ENCODE data around the gene CTNNA1. TPM values are rescaled to one million over a fixed set of nuclear protein-coding genes. Genes with fewer than 3 reads are reported as not detected.

The CTNNA1 gene
- total and polyA plus RNA-seq, 4 donors: 107 to 446 (median 278) TPM

GRCh38 chr5:138872841-138873465 is 119.7 kb downstream of the CTNNA1 start:
- Histone ChIP-seq H3K27ac (ENCODE audit: low read depth in 1 of 2, low read length in 2 of 2) (no peak overlapping the region), H3K4me1 (ENCODE audit: control insufficient read depth in 1 of 2, insufficient read depth in 2 of 2, low read length in 2 of 2) (peaks cover 4 to 6% of the 10 kb centered on the region in 2 donors), H3K27me3 (ENCODE audit: control insufficient read depth in 1 of 2, insufficient read depth in 2 of 2, low read length in 1 of 2) (no peaks in the 10 kb centered on the region), H3K9me3 (ENCODE audit: control insufficient read depth, low read length) (no peaks in the 10 kb centered on the region), H3K36me3 (ENCODE audit: control insufficient read depth in 1 of 2, insufficient read depth in 2 of 2, low read length in 1 of 2) (no peaks in the 10 kb centered on the region), H3K4me3 (ENCODE audit: low read length in 2 of 2) (no peak overlapping the region)
- WGBS, 2 donors: 90 to 94% methylated on average over 6 of the region's 6 CpGs
- no peak for DNase-seq
- intact Hi-C loops (cut with DNase I): no loop called here
- ATAC-seq (ENCODE audit: low FRiP score): no peak

DNA sequence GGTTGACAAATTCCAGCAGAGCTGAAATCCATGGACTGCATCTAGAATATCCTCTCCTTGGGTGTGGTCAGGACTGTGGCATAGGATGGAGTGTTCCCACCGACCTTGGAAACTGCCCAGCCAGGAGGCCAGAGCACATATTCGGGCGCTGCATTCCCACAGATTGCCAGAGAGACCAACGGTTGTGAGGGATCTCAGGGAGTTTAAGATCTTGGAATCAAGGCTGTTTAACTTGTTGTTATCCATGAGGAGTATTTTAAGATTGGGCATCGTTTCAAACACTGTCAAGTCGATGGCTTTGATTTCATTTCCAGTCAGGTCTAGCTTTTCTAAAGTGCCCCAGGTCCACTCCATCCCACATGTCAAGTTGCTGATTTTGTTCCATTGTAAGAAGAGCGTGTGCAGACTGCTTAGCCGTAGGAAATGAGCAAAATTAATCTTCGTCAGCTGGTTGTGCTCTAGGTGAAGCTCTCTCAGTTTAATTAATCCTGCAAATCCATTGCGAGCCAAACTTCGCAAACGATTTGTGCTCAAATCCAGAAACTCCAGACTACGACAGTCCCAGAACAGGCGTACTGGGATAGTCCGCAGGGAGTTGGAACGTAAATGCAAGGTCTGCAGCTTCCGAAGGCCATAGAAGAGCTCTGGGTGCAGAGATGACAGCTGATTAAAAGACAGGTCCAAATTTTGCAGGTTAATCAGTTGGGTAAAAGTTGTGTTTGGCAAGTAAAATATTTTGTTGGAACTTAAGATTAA is 120.4 kb downstream of the CTNNA1 start:
- H3K27ac ChIP-seq (ENCODE audit: low read depth in 1 of 2, low read length in 2 of 2): no peak overlapping the region
- H3K36me3 ChIP-seq (ENCODE audit: control insufficient read depth in 1 of 2, insufficient read depth in 2 of 2, low read length in 1 of 2): no peaks in the 10 kb centered on the region
- WGBS, 2 donors: 61 to 65% methylated on average over 17 of the region's 17 CpGs
- ATAC-seq (ENCODE audit: low FRiP score) (no peak), DNase-seq (no peak)
- no peaks in the 10 kb centered on the region for H3K9me3 ChIP-seq (ENCODE audit: control insufficient read depth, low read length)
- H3K4me3 ChIP-seq (ENCODE audit: low read length in 2 of 2): no peak overlapping the region
- H3K4me1 ChIP-seq (ENCODE audit: control insufficient read depth in 1 of 2, insufficient read depth in 2 of 2, low read length in 2 of 2): peaks cover 6 to 7% of the 10 kb centered on the region in 2 donors
- no peaks in the 10 kb centered on the region for H3K27me3 ChIP-seq (ENCODE audit: control insufficient read depth in 1 of 2, insufficient read depth in 2 of 2, low read length in 1 of 2)
- intact Hi-C loops (cut with DNase I): no loop called here

DNA sequence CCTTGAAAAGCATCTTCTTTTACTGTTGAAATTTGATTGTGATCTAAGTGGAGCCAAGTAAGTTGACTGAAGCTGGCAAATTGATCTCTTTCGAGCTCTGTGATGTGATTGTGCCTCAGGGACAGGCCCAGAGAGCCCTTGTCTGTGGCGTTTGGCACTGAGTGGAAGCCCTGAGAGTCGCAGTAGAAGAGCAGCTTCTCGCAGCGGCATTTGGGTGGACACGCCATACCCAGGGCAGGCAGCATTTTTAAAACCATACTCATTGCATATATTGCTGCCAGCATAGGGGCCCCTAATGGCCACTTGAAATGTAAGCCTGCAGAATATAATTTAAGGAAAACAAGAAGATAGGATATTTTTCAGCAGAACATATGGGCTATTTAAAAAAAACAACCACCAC is 121.0 kb downstream of the CTNNA1 start:
- Histone ChIP-seq H3K4me3 (ENCODE audit: low read length in 2 of 2) (no peak overlapping the region), H3K36me3 (ENCODE audit: control insufficient read depth in 1 of 2, insufficient read depth in 2 of 2, low read length in 1 of 2) (no peaks in the 10 kb centered on the region), H3K27ac (ENCODE audit: low read depth in 1 of 2, low read length in 2 of 2) (no peak overlapping the region), H3K27me3 (ENCODE audit: control insufficient read depth in 1 of 2, insufficient read depth in 2 of 2, low read length in 1 of 2) (no peaks in the 10 kb centered on the region), H3K4me1 (ENCODE audit: control insufficient read depth in 1 of 2, insufficient read depth in 2 of 2, low read length in 2 of 2) (peaks cover 8 to 9% of the 10 kb centered on the region in 2 donors), H3K9me3 (ENCODE audit: control insufficient read depth, low read length) (no peaks in the 10 kb centered on the region)
- intact Hi-C loops (cut with DNase I): no loop called here
- DNase-seq (no peak), ATAC-seq (ENCODE audit: low FRiP score) (no peak)
- WGBS, 2 donors: 48 to 63% methylated on average over 6 of the region's 6 CpGs

DNA sequence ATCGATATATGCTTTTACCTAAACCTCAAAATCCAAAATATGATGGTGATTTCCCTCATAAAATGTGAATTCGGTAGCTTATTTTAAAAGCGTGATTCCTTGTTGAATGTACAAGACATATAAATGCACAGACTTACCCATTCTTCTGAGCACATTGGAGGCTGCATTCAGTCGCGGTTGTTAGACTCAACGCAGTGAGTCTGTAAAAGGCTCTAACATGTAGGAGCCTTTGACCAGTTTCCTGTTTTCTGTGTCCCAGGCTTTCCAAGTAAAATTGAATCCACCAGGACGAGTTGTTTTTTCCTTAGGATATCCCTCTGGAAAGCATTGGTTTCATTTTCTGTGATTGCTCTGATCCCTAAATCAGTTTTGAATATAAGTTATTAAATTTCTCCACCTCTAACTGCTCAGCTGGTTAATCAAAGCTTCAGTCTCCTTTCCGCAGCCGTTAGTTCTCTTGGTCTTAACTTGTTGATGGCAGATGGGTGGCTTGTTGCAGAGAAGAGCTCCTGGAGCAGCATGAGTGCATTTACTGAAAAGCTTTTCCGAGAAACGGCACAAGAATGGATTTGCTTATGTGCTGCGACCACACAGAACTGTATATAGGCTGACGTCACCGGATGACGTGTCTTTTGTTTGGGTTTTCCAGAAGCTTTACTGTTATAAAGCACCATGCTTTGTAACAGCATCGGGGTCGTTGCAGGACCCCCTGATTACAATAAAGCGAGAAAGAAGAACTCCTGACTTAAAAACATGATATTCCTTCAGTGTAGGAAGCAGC is 121.7 kb downstream of the CTNNA1 start, which contains the start of gene LRRTM2:
LRRTM2 (minus strand) TSS at position 565 of the 781 bp plus-strand sequence; CDS start at position 141, 424 bp downstream.
- intact Hi-C loops (cut with DNase I): no loop called here
- H3K9me3 ChIP-seq (ENCODE audit: control insufficient read depth, low read length): no peaks in the 10 kb centered on the region
- peaks cover 8 to 9% of the 10 kb centered on the region in 2 donors for H3K4me1 ChIP-seq (ENCODE audit: control insufficient read depth in 1 of 2, insufficient read depth in 2 of 2, low read length in 2 of 2)
- no peaks in the 10 kb centered on the region for H3K27me3 ChIP-seq (ENCODE audit: control insufficient read depth in 1 of 2, insufficient read depth in 2 of 2, low read length in 1 of 2)
- no peak within 1 kb of the TSS for H3K4me3 ChIP-seq (ENCODE audit: low read length in 2 of 2)
- no peak for DNase-seq
- ATAC-seq (ENCODE audit: low FRiP score): no peak
- WGBS, 2 donors: 48 to 55% methylated on average over 18 of the region's 18 CpGs
- H3K27ac ChIP-seq (ENCODE audit: low read depth in 1 of 2, low read length in 2 of 2): no peak within 1 kb of the TSS
- H3K36me3 ChIP-seq (ENCODE audit: control insufficient read depth in 1 of 2, insufficient read depth in 2 of 2, low read length in 1 of 2): no peaks in the 10 kb centered on the region

- Histone ChIP-seq H3K36me3 (ENCODE audit: control insufficient read depth in 1 of 2, insufficient read depth in 2 of 2, low read length in 1 of 2) (no peaks in the 10 kb centered on the region), H3K4me3 (ENCODE audit: low read length in 2 of 2) (no peak overlapping the region), H3K9me3 (ENCODE audit: control insufficient read depth, low read length) (no peaks in the 10 kb centered on the region), H3K4me1 (ENCODE audit: control insufficient read depth in 1 of 2, insufficient read depth in 2 of 2, low read length in 2 of 2) (peaks cover 8 to 9% of the 10 kb centered on the region in 2 donors), H3K27me3 (ENCODE audit: control insufficient read depth in 1 of 2, insufficient read depth in 2 of 2, low read length in 1 of 2) (no peaks in the 10 kb centered on the region), H3K27ac (ENCODE audit: low read depth in 1 of 2, low read length in 2 of 2) (no peak overlapping the region)
- intact Hi-C loops (cut with DNase I): no loop called here
- WGBS, 2 donors: 62 to 69% methylated on average over 2 of the region's 2 CpGs
- ATAC-seq (ENCODE audit: low FRiP score): no peak
- DNase-seq: no peak
These were observed 122.3 kb downstream of the CTNNA1 start for GRCh38 chr5:138875552-138875875.

DNA sequence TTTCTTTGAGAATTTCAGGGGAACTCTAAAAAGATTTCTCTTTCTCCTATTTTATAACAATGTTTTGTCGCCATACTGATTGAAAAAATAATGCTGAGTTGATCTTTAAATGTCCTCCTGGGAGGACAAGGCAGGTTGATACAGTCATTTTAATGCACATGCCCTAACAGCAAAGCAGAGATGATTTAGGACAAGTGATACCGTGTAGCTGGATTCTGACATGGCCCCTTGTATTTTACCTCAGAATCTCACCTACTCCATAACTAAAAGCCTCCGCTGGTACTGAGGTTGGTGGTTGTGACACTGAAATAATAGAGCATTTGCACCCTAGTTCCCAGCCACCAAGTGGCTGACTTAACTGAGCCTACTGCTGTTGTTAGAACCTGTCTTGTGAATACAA is 122.7 kb downstream of the CTNNA1 start:
- intact Hi-C loops (cut with DNase I): no loop called here
- H3K9me3 ChIP-seq (ENCODE audit: control insufficient read depth, low read length): no peaks in the 10 kb centered on the region
- WGBS, 2 donors: 94 to 96% methylated on average over 3 of the region's 3 CpGs
- no peak overlapping the region for H3K27ac ChIP-seq (ENCODE audit: low read depth in 1 of 2, low read length in 2 of 2)
- DNase-seq: no peak
- no peaks in the 10 kb centered on the region for H3K36me3 ChIP-seq (ENCODE audit: control insufficient read depth in 1 of 2, insufficient read depth in 2 of 2, low read length in 1 of 2)
- H3K4me1 ChIP-seq (ENCODE audit: control insufficient read depth in 1 of 2, insufficient read depth in 2 of 2, low read length in 2 of 2): peaks cover 7 to 8% of the 10 kb centered on the region in 2 donors
- H3K4me3 ChIP-seq (ENCODE audit: low read length in 2 of 2): no peak overlapping the region
- no peaks in the 10 kb centered on the region for H3K27me3 ChIP-seq (ENCODE audit: control insufficient read depth in 1 of 2, insufficient read depth in 2 of 2, low read length in 1 of 2)
- ATAC-seq (ENCODE audit: low FRiP score): no peak

- intact Hi-C loops (cut with DNase I): no loop called here
- WGBS, 2 donors: 93 to 99% methylated on average over 4 of the region's 4 CpGs
These were observed 123.6 kb downstream of the CTNNA1 start for GRCh38 chr5:138876811-138877210.

GRCh38 chr5:138878437-138879235 is 125.4 kb downstream of the CTNNA1 start:
- H3K27ac ChIP-seq (ENCODE audit: low read depth in 1 of 2, low read length in 2 of 2): no peak overlapping the region
- no peaks in the 10 kb centered on the region for H3K36me3 ChIP-seq (ENCODE audit: control insufficient read depth in 1 of 2, insufficient read depth in 2 of 2, low read length in 1 of 2)
- 58 to 63% methylated on average over 7 of the region's 7 CpGs for WGBS, 2 donors
- ATAC-seq (ENCODE audit: low FRiP score): no peak
- intact Hi-C loops (cut with DNase I): no loop called here
- H3K9me3 ChIP-seq (ENCODE audit: control insufficient read depth, low read length): no peaks in the 10 kb centered on the region
- DNase-seq: no peak
- H3K27me3 ChIP-seq (ENCODE audit: control insufficient read depth in 1 of 2, insufficient read depth in 2 of 2, low read length in 1 of 2): no peaks in the 10 kb centered on the region
- H3K4me1 ChIP-seq (ENCODE audit: control insufficient read depth in 1 of 2, insufficient read depth in 2 of 2, low read length in 2 of 2): peaks cover 3 to 8% of the 10 kb centered on the region in 2 donors
- H3K4me3 ChIP-seq (ENCODE audit: low read length in 2 of 2): no peak overlapping the region

More at GRCh38 chr5:138876811-138877210, 123.6 kb downstream of the CTNNA1 start:
- H3K36me3 ChIP-seq (ENCODE audit: control insufficient read depth in 1 of 2, insufficient read depth in 2 of 2, low read length in 1 of 2): no peaks in the 10 kb centered on the region
- DNase-seq (no peak), ATAC-seq (ENCODE audit: low FRiP score) (no peak)
- H3K27me3 ChIP-seq (ENCODE audit: control insufficient read depth in 1 of 2, insufficient read depth in 2 of 2, low read length in 1 of 2): no peaks in the 10 kb centered on the region
- no peak overlapping the region for H3K4me3 ChIP-seq (ENCODE audit: low read length in 2 of 2)
- no peaks in the 10 kb centered on the region for H3K9me3 ChIP-seq (ENCODE audit: control insufficient read depth, low read length)
- no peak overlapping the region for H3K27ac ChIP-seq (ENCODE audit: low read depth in 1 of 2, low read length in 2 of 2)
- peaks cover 5 to 8% of the 10 kb centered on the region in 2 donors for H3K4me1 ChIP-seq (ENCODE audit: control insufficient read depth in 1 of 2, insufficient read depth in 2 of 2, low read length in 2 of 2)

All from aorta (tissue), 5 donors.